K562 (cell line): ENCODE data around the gene PRMT3.

Experiments
- ATF7 ChIP-seq: fragments of 450-650 bp; IDR thresholded peaks from 2 replicates; pipeline ENCODE4 v1.7.1; 2014; ENCODE audit warnings: mild to moderate bottlenecking, moderate library complexity
- CEBPB ChIP-seq: fragments of 450-650 bp; IDR thresholded peaks from 2 replicates; pipeline ENCODE4 v1.6.1; 2016; ENCODE audit warnings: missing genetic modification characterization, missing compliant biosample characterization
- FOXK2 ChIP-seq, 2 experiments: fragments of 450-650 bp; IDR thresholded peaks in 1 of 2; conservative IDR thresholded peaks in 1 of 2; 2 replicates each; pipeline ENCODE4 v1.6.1; 2016; ENCODE audit warnings: low read depth in 2 of 2, mild to moderate bottlenecking in 1 of 2
- MECOM ChIP-seq: fragments of 250-450 bp; sonication (Bioruptor Pico); IDR thresholded peaks from 2 replicates; pipeline ENCODE4 v1.8.0; 2022; ENCODE audit warnings: inconsistent platforms
- ZBTB40 ChIP-seq, 2 experiments: fragments of 450-650 bp in 1 of 2; sonication (generic) in 1 of 2; formaldehyde crosslinking in 1 of 2; IDR thresholded peaks; 2 replicates each; pipeline versions ENCODE4 v1.7.1 to v1.9.0; 2016 to 2022; ENCODE audit warnings: inconsistent platforms in 1 of 2, mild to moderate bottlenecking in 1 of 2, missing genetic modification reagents in 1 of 2
- ZNF184 ChIP-seq: sonication (generic); formaldehyde crosslinking; IDR thresholded peaks from 2 replicates; pipeline ENCODE4 v1.5.0; 2020; ENCODE audit warnings: missing genetic modification reagents
- ZNF57 ChIP-seq: fragments of 450-650 bp; formaldehyde crosslinking; IDR thresholded peaks from 2 replicates; pipeline ENCODE4 v1.4.0; 2020; ENCODE audit warnings: mild to moderate bottlenecking, moderate library complexity

GRCh38 chr11:20355221-20356219 is 32.0 kb upstream of the PRMT3 start:
- TF ChIP-seq ZNF184 (CRISPR knock-in tag) (no peak), MECOM (no peak), ZBTB40 (IDR thresholded peaks at IDR 0.05) (no peak), ZBTB40 (CRISPR knock-in tag; IDR thresholded peaks at IDR 0.05) (no peak), ATF7 (no peak), CEBPB (tag) (no peak), ZNF57 (CRISPR knock-in tag) (no peak), FOXK2 (conservative IDR thresholded peaks at IDR 0.05 in 1 of 2, IDR thresholded peaks at IDR 0.05 in 1 of 2; ENCODE audit: low read depth in 2 of 2) (no peak)
